PFSK-1 (cell line): Measurements from ENCODE around the gene KCNMA1.

ENCODE experiments used
- POLR2AphosphoS5 ChIP-seq: IDR thresholded peaks from 2 replicates; pipeline ENCODE4 v1.6.1; 2012; ENCODE audit warnings: low read depth, mild to moderate bottlenecking, control low read depth, low read length, moderate library complexity
- TF ChIP-seq, protein P1 (sequence below), 2 experiments: IDR thresholded peaks; 2 replicates each; pipeline versions ENCODE4 v1.6.1 to v1.8.0; 2011 to 2012; ENCODE audit warnings: low read depth in 2 of 2, low read length in 2 of 2, control low read depth in 1 of 2, inconsistent platforms in 1 of 2, mild to moderate bottlenecking in 1 of 2, moderate library complexity in 1 of 2; ENCODE audit not compliant: insufficient read depth in 1 of 2

DNA sequence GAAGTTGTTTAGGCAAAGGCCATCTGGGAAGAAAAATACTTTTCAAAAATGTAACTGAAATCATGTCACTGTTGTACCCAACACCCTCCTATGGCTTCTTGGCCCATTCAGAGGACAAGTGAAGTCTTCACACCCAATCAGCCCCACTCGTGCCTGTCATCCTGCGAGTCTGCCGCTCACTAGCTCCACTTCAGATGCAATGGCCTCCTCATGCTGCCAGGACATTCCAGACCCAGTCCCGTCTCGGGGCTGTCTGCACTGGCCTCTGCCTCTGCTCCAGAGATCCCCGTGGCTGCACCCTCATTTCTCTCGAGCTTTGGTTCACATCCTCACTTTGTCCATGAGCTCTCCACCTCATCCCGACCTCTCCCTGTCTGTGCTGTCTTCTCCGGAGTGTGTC, 227.1 kb downstream of the KCNMA1 start:
- no peak for TF ChIP-seq POLR2AphosphoS5
- TF ChIP-seq, protein P1, sequence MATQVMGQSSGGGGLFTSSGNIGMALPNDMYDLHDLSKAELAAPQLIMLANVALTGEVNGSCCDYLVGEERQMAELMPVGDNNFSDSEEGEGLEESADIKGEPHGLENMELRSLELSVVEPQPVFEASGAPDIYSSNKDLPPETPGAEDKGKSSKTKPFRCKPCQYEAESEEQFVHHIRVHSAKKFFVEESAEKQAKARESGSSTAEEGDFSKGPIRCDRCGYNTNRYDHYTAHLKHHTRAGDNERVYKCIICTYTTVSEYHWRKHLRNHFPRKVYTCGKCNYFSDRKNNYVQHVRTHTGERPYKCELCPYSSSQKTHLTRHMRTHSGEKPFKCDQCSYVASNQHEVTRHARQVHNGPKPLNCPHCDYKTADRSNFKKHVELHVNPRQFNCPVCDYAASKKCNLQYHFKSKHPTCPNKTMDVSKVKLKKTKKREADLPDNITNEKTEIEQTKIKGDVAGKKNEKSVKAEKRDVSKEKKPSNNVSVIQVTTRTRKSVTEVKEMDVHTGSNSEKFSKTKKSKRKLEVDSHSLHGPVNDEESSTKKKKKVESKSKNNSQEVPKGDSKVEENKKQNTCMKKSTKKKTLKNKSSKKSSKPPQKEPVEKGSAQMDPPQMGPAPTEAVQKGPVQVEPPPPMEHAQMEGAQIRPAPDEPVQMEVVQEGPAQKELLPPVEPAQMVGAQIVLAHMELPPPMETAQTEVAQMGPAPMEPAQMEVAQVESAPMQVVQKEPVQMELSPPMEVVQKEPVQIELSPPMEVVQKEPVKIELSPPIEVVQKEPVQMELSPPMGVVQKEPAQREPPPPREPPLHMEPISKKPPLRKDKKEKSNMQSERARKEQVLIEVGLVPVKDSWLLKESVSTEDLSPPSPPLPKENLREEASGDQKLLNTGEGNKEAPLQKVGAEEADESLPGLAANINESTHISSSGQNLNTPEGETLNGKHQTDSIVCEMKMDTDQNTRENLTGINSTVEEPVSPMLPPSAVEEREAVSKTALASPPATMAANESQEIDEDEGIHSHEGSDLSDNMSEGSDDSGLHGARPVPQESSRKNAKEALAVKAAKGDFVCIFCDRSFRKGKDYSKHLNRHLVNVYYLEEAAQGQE (IDR thresholded peaks at IDR 0.05; ENCODE audit: insufficient read depth in 1 of 2, low read depth in 2 of 2, low read length in 2 of 2): no peak
